GM12892 (cell line): ENCODE measurements around the gene F2RL2.

Source experiments
- DNase-seq: peaks from one replicate; pipeline ENCODE4 v3.0.0; 2011; ENCODE audit not compliant: insufficient read length
- FAIRE-seq: peaks from 2 replicates; lab custom pipeline; 2011; peaks lifted over from hg19 to GRCh38; lab: Jason Lieb, UNC
- POLR2A ChIP-seq: IDR thresholded peaks from 2 replicates; pipeline ENCODE4 v1.6.1; 2011; ENCODE audit warnings: low read depth, low read length, control low read depth
- POLR2AphosphoS5 ChIP-seq: IDR thresholded peaks from 2 replicates; pipeline ENCODE4 v1.6.1; 2011; ENCODE audit warnings: low read depth, low read length, control low read depth
- TAF1 ChIP-seq: IDR thresholded peaks from 2 replicates; pipeline ENCODE4 v1.6.1; 2011; ENCODE audit warnings: low read depth, mild to moderate bottlenecking, control low read depth, low read length, borderline replicate concordance

F2RL2 gene

GRCh38 chr5:76598531-76598930 is 24.7 kb downstream of the F2RL2 start:
- DNase-seq: no peak
- no peak for TF ChIP-seq POLR2AphosphoS5
- TF ChIP-seq TAF1: no peak
- no peak for TF ChIP-seq POLR2A
- no peak for FAIRE-seq

GRCh38 chr5:76595755-76596481 is 27.3 kb downstream of the F2RL2 start:
- no peak for DNase-seq
- FAIRE-seq: no peak
- no peak for TF ChIP-seq POLR2A
- no peak for TF ChIP-seq POLR2AphosphoS5
- no peak for TF ChIP-seq TAF1

- no peak for DNase-seq
- TF ChIP-seq TAF1 (no peak), POLR2AphosphoS5 (no peak), POLR2A (no peak)
- FAIRE-seq: no peak
Measured at GRCh38 chr5:76594107-76594506, 29.1 kb downstream of the F2RL2 start.

DNA sequence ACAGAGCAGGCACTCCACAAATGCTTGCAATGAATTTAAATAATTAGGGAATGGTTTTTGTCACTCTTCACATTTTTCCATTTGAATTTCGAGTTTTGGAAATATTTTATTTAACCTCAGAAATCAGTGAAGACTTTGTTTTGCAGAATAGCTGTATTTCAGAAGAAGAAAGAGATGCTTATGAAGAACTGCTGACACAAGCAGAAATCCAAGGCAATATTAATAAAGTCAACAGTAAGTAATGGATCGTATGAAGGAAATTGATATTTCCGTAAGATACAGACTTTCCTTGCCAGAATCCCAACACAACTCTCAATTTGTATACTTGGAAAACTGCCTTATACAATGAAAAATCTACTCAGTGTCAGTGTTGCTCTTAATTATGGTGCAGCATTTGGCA is 30.5 kb downstream of the F2RL2 start:
- no peak for FAIRE-seq
- TF ChIP-seq POLR2A (no peak), POLR2AphosphoS5 (no peak), TAF1 (no peak)

DNA sequence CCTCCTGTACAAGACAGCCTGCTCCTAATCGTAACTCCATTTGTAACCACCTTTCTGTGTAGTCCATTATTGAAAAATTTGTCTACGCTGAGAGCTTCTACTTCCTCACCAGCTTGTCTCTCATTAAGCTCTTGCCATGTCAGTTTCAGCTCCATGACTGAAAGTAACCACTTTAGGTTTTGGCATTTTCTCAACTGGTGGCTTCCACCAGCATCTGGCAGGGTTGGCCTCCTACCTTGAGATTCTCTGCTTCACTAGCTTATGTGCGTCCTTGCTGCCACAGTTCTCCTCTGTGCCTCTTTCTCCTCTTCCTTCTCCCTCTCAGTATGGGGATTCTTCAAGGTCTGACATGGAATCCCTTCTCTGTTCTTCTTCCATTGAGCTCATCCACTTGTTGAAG is 31.8 kb downstream of the F2RL2 start:
- FAIRE-seq: peak; percentile 9
- TF ChIP-seq POLR2A (no peak), TAF1 (no peak), POLR2AphosphoS5 (no peak)
- no peak for DNase-seq

More for the DNA sequence above, 30.5 kb downstream of the F2RL2 start:
- no peak for DNase-seq

GRCh38 chr5:76590027-76590426 is 33.2 kb downstream of the F2RL2 start:
- FAIRE-seq (peak; percentile 84), DNase-seq (no peak)
- TF ChIP-seq POLR2A (no peak), TAF1 (no peak), POLR2AphosphoS5 (no peak)

- no peak for FAIRE-seq
- TF ChIP-seq POLR2A (no peak), TAF1 (no peak), POLR2AphosphoS5 (no peak)
Measured at GRCh38 chr5:76586531-76586930, 36.7 kb downstream of the F2RL2 start.

DNA sequence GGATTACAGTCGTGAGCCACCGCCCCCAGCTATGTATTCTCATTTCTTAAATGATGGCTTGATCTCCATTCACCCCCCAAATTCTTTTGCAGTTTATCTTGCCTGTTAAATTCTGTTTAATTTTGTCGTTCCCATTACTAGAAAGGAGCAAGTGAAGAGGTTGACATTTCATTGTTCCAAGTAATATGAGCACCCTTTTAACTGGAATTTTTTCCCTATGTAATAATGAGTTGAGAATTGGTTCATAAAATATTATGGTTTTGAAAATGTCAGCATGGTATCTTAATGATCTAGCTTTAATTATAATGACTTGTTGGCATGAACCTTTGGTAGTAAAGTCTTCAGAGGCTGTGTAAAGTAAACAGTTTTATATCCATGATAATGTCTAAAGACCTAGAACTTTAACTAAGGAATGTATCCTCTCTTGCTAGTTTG is 37.4 kb downstream of the F2RL2 start:
- TF ChIP-seq POLR2AphosphoS5 (no peak), POLR2A (no peak), TAF1 (no peak)
- FAIRE-seq (no peak), DNase-seq (no peak)

More at GRCh38 chr5:76586531-76586930, 36.7 kb downstream of the F2RL2 start:
- DNase-seq: no peak

- TF ChIP-seq POLR2A (no peak), POLR2AphosphoS5 (no peak), TAF1 (no peak)
- no peak for FAIRE-seq
- DNase-seq: no peak
Measured at GRCh38 chr5:76583163-76584047, 39.8 kb downstream of the F2RL2 start.

DNA sequence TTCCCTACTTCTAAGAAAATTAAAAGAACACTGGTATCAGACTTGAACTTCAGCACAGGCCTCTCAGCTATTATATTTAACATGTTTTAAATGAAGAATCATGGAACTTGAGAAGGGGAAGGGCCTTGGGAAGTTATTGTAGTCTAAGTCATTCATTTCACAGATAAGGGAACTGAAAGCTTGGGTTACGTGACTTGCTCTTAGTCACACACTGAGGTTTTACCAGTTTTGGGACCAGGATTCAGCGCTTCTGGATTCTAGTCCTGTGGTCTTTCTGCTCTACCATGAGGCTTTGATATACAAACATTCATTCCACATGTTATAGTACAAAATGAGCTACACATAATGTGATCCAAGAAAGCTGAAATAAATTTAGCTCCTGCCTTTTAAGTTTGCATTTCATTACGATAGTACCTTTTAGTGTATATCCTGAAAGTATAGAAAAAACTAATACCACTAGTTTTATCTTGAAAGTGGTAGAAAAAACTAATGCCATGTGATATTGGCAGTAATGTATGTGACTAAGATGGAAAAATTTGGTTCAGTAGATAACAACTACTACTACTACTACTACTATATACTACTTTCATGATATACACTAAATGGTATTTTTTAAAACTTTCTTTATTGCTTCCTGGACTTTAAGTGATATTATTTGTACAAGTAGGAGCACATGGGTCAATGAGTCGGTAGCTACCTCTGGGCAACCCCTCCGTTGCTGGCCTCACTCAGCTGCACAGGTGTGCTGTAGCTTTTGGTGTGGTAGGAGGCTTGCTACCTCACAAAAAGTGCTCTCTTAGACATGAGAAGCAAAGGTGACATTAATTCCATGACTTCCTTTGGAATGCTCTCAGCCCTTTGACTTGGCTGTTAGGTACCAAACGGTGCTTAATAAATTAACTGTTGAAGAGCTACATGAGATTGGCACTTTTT is 40.7 kb downstream of the F2RL2 start:
- peak; percentile 82 for FAIRE-seq
- TF ChIP-seq POLR2A (no peak), POLR2AphosphoS5 (no peak), TAF1 (no peak)
- DNase-seq: no peak

- DNase-seq: no peak
- TF ChIP-seq POLR2AphosphoS5 (no peak), POLR2A (no peak), TAF1 (no peak)
- FAIRE-seq: peak; percentile 78
Measured at GRCh38 chr5:76580981-76581380, 42.2 kb downstream of the F2RL2 start.
